GM19455 (cell line): ENCODE data around the gene MT2A.

Experiments
- ATAC-seq: cut with Tn5 transposase; IDR thresholded peaks from one replicate; pipeline ENCODE4 v1.9.1; 2021; ENCODE audit not compliant: unreplicated experiment

The MT2A gene

DNA sequence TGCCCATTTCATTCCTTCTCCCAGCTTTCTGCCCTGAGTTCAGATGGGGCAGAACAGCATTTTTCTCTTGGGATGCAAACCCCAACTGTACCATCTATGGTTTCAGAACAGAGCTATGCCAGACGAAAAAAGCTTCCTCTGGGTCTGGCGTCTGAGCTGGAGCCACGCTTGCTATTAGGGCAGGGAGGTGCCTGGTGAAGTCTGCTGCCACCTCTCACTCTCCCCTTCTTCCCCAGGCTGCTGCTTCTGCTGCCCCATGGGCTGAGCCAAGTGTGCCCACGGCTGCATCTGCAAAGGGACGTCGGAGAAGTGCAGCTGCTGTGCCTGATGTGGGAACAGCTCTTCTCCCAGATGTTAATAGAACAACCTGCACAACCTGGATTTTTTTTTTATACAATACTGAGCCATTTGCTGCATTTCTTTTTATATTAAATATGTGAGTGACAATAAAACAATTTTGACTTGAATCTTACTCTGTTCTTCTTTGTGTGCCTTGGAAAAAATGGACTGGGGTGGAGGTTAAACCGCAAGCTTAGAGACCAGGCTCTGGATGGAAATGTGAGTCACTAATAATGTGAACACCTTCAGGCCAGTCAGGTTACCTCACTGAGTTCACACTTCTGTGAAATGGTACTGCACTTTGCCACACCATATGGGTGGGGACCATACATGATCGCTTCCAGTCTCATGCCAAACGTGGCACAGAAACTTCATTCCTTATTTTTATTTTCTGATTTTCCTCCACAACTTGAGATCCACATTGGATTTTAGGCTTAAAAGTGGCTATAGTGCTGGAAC lies 28.4 kb downstream of the MT2A start:
- no peak for ATAC-seq

DNA sequence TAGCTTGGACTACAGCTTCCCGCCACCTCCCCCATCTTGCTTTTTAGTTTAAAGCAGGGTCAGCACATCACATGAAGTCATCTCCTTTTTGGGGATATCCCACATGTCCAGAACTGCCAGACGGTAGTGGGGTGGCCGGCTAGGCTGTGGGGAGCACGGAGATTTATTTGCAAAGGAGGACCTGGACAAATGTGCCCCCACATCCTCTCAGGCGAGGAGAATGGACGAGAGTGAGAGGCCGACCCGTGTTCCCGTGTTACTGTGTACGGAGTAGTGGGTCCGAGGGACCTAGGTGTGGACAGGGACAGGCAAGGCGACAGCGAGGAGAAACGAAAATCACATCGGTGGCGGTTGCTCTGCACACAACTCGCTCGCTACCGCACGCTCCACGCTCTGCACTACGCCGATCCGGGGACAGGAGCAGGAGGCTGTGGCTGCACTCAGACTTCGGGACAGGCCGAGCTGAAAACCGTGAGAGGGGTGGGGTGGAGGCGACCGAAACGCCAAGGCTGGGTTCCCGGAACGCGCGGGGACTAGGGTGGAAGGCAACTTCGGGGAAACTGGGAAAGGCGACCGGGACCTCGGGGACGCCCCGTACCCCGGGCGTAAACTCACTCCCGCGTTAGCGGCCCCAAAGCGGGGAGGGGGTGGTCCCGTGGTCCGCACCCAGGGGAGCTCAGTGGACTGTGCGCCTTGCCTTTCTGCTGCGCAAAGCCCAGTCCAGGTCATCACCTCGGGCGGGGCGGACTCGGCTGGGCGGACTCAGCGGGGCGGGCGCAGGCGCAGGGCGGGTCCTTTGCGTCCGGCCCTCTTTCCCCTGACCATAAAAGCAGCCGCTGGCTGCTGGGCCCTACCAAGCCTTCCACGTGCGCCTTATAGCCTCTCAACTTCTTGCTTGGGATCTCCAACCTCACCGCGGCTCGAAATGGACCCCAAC lies 29.7 kb downstream of the MT2A start, which contains the start of gene MT1A:
MT1A (plus strand) TSS at position 853 of the 937 bp plus-strand sequence; CDS start at position 926, 73 bp downstream.
- no peak for ATAC-seq

- ATAC-seq, result no peak
These were observed 30.7 kb downstream of the MT2A start for GRCh38 chr16:56639045-56639444.

- no peak for ATAC-seq
These were observed 31.7 kb downstream of the MT2A start for GRCh38 chr16:56640076-56640475.

DNA sequence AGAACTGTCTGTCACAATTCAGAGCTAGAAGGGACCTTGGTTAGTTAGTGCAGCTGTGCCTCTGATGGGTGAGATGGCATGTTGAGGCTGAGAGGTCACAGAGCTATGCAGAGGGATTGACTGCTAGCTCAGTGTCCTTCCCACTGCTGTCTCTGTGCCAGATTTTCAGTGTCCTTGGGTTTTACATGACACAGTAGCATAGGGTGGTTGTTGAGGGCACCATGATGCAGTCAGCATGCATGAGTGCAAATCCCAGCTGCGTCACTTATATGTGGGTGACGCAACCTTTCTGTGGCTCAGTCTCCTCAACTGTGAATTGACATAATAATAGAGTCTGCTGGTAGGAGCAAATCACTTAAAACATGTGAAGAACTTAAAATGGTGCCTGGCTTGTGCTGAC lies 32.8 kb downstream of the MT2A start:
- ATAC-seq, result no peak

DNA sequence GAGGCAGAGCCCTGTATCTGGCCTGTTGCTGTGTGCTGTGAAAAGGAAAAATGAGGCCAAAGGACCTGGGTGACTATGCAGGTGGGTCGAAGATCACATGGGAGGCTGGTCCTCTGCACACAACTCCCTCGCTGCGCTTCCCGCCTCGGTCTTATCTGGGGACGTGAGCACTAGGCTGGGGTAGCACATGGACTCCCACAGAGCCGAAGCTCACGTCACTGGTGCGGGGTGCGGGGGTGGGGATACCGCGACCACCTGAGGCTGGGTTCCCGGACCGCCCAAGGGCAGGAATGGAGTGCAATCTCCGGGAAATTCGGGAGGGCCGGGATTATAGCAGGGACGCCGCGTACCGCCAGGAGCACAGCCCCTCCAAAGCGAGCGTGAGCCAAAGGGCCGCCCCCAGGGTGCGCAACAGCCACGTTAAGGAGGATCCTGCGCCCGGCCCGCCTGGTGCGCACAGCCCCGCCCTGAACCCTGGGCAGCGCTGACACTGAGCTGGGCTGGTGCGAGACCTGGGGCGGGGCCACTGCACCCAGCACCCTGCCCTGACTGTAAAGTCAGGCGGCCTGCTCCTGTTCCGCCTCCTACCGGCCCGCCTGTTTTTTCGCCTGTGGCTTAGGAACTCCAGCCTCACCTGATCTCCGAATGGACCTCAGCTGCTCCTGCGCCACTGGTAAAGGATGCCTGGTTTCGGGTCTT lies 34.8 kb downstream of the MT2A start:
- no peak for ATAC-seq

DNA sequence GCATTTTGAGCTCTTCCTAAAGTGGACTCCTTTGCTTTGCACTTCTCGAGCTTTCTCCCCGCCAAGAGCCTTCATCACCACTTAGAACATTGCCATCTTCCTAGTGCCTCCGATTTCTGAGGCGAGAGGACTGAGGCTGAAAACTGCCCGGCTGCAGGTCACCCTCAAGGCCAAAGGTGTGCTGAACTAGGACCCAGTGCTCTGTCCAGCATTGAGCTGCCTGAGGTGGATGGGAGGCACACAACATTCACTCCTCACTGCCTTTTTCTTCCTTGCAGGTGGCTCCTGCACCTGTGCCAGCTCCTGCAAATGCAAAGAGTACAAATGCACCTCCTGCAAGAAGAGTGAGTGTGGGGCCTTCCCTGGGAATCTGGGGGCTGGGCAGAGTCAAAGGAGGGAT lies 35.4 kb downstream of the MT2A start:
- ATAC-seq, result no peak

GRCh38 chr16:56645311-56645710 lies 36.9 kb downstream of the MT2A start:
- no peak for ATAC-seq

DNA sequence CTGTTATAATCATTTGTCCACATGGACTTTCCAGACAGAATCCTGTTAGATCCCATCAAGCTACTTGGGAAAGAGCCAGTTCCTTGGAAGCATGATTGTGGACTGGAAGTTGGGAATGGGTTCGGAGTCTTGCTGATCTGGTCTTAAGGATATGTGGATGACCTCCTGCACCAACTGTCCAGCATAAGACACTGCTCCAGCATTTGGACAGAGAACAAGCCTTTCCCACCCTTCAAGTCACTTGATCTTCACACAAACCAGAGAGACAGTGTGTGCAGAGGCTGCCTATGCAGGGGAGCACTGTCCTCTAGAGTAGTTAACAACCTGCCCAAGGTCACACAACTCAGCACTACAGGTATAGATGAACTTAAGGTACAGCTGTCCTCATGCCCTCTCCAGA lies 37.5 kb downstream of the MT2A start:
- no peak for ATAC-seq

DNA sequence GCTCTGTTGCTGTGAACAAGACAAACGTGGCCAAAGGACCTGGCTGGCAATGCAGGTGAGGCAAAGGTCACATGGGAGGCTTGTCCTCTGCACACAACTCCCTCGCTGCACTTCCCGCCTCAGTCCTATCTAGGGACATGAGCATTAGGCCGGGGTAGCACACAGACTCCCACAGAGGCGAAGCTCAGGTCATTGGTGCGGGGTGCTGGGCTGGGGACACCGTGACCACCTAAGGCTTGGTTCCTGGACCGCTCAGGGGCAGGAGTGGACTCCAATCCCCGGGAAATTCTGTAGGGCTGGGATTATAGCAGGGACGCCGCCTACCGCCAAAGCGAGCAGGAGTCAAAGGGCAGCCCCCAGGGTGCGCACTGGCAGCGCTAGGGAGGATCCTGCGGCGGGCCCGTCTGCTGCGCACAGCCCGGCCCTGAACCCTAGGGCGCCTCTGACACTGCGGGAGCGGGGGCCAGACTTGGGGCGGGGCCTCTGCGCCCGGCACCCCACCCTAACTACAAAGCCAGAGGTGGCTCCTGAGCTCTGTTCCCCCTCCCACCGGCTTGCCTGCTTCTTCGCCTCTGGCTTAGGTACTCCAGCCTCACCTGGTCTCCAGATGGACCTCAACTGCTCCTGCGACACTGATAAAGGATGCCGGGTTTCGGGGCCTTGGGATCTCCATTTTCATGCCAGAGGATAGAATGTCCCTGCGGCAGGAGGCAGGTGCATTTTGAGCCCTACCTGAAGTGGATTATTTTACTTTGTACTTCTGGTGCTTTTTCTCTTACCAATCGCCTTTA lies 39.5 kb downstream of the MT2A start:
- no peak for ATAC-seq

GRCh38 chr16:56649271-56649670 lies 40.9 kb downstream of the MT2A start:
- ATAC-seq, result no peak

GRCh38 chr16:56649820-56650219 lies 41.4 kb downstream of the MT2A start:
- ATAC-seq, result no peak

GRCh38 chr16:56651586-56651985 lies 43.2 kb downstream of the MT2A start, which contains the start of gene MT1B:
TSS of gene MT1B (plus strand) at chr16:56651886. CDS start at chr16:56651954, 68 bp downstream.
- no peak for ATAC-seq

- no peak for ATAC-seq
These were observed 44.2 kb downstream of the MT2A start for GRCh38 chr16:56652600-56652999.

- no peak for ATAC-seq
These were observed 44.8 kb downstream of the MT2A start for GRCh38 chr16:56653218-56653617.

- no peak for ATAC-seq
These were observed 49.4 kb downstream of the MT2A start, which contains the start of gene MT1F for GRCh38 chr16:56657555-56658326. TSS of gene MT1F (plus strand) at chr16:56657959. CDS start at chr16:56658059, 100 bp downstream.

DNA sequence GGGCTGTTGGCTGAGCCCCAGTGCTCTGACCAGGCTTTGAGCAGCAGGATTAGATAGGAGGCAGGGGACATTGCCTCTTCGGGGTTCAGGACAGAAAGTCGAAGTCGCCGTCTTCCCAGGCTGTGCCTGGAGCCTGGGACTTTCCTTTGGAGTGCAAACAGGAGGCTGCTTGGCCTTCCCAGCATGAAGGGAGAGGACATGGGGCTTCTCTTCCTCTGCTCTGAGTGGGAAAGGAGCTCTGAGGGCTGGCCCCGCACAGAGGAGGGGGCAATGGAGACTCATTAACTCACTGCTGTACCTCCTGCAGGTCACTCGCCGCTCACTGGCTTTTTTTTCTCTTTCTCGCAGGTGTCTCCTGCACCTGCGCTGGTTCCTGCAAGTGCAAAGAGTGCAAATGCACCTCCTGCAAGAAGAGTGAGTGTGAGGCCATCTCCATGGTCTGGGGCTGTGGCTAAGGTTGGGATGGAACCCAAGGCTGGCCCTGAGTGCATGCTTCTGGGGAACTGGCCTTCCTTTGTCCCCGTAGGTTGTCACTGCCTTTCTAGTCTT lies 50.0 kb downstream of the MT2A start:
- no peak for ATAC-seq
